Measurements from ENCODE around the gene SLC22A15.

GRCh38 chr1:115969509-115969908 is 6.8 kb upstream of the SLC22A15 start:
- TF ChIP-seq CTCF (IDR thresholded peaks at IDR 0.05) (no peak), EP300 (IDR thresholded peaks at IDR 0.05) (no peak)
